ENCODE measurements around the gene RICTOR. TPM values are rescaled to one million over a fixed set of nuclear protein-coding genes. Genes with fewer than 3 reads are reported as not detected.
A peak's percentile ranks its signal among the peaks of the same experiment; 100 is the strongest.

The RICTOR gene
- total and polyA plus RNA-seq, 2 of the 4 experiments (the other 2 are of a cell fraction) = 4.1 to 35.7 TPM

- H3K36me3 ChIP-seq (ENCODE audit: control insufficient read depth, insufficient read depth, low read length) = no peaks in the 10 kb centered on the region
- H2AK9ac ChIP-seq (replicated peaks; ENCODE audit: low read depth, low read length, poor library complexity) = no peak overlapping the region
- 0 out of 3 replicates have a peak overlapping the region, but pooled peaks have one; percentile 52 for H2BK15ac ChIP-seq (ENCODE audit: low read depth, low read length)
- peaks cover 9% of the 10 kb centered on the region for H3K4me1 ChIP-seq (ENCODE audit: control insufficient read depth, insufficient read depth, low read length)
- BruUV-seq (replicated peaks) = no TSS peak
- H4K20me1 ChIP-seq (ENCODE audit: insufficient read depth, low read length) = no peaks in the 10 kb centered on the region
- H3K27me3 ChIP-seq (ENCODE audit: control insufficient read depth, insufficient read depth, low read length) = no peaks in the 10 kb centered on the region
- ATAC-seq (ENCODE audit: low read depth) = no peak
- H2BK5ac ChIP-seq (ENCODE audit: low read depth, low read length, poor library complexity, severe bottlenecking) = no peak overlapping the region
- dilution Hi-C loops (cut with HindIII; ENCODE audit: low sequenced_read_pairs, unreplicated experiment) = no loop called here
- H2BK120ac ChIP-seq (ENCODE audit: low read depth, low read length) = no peak overlapping the region
- H3K79me1 ChIP-seq (ENCODE audit: low read depth in 1 of 2, low read length in 2 of 2) = no peaks in the 10 kb centered on the region
- CTCF ChIA-PET = no interaction called here
- no peak overlapping the region for H3K23ac ChIP-seq (ENCODE audit: low read depth, low read length)
- no peak overlapping the region for H2BK20ac ChIP-seq (ENCODE audit: low read depth, low read length)
- POLR2A ChIA-PET (ENCODE audit: unreplicated experiment) = no interaction called here
- intact Hi-C loops (cut with micrococcal nuclease) = no loop called here
- H3K14ac ChIP-seq (replicated peaks; ENCODE audit: low read depth, low read length) = no peak overlapping the region
- in situ Hi-C loops (cut with MboI; ENCODE audit: low sequenced_read_pairs) = no loop called here
- no peak overlapping the region for H2AK5ac ChIP-seq (ENCODE audit: low read depth, low read length)
- peaks cover 10% of the 10 kb centered on the region; the same call in 1 of the 2 replicates for H3K9me1 ChIP-seq (ENCODE audit: insufficient read depth, low read length)
- no peak for DNase-seq
- H3K4me3 ChIP-seq (ENCODE audit: insufficient read depth, low read depth, low read length) = no peak overlapping the region
- no peak overlapping the region for H4K91ac ChIP-seq (ENCODE audit: insufficient read depth, low read depth, low read length)
- TF ChIP-seq CEBPB (IDR thresholded peaks at IDR 0.05; ENCODE audit: low read depth, low read length) = no peak
- no peak for TF ChIP-seq FOS (IDR thresholded peaks at IDR 0.05; ENCODE audit: low read depth, low read length)
- TF ChIP-seq, protein P1, sequence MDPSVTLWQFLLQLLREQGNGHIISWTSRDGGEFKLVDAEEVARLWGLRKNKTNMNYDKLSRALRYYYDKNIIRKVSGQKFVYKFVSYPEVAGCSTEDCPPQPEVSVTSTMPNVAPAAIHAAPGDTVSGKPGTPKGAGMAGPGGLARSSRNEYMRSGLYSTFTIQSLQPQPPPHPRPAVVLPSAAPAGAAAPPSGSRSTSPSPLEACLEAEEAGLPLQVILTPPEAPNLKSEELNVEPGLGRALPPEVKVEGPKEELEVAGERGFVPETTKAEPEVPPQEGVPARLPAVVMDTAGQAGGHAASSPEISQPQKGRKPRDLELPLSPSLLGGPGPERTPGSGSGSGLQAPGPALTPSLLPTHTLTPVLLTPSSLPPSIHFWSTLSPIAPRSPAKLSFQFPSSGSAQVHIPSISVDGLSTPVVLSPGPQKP (IDR thresholded peaks at IDR 0.05; ENCODE audit: borderline replicate concordance, low read depth, low read length) = no peak
- TF ChIP-seq POLR2A (IDR thresholded peaks at IDR 0.05; ENCODE audit: low read depth, low read length) = no peak
- TF ChIP-seq, protein P2, sequence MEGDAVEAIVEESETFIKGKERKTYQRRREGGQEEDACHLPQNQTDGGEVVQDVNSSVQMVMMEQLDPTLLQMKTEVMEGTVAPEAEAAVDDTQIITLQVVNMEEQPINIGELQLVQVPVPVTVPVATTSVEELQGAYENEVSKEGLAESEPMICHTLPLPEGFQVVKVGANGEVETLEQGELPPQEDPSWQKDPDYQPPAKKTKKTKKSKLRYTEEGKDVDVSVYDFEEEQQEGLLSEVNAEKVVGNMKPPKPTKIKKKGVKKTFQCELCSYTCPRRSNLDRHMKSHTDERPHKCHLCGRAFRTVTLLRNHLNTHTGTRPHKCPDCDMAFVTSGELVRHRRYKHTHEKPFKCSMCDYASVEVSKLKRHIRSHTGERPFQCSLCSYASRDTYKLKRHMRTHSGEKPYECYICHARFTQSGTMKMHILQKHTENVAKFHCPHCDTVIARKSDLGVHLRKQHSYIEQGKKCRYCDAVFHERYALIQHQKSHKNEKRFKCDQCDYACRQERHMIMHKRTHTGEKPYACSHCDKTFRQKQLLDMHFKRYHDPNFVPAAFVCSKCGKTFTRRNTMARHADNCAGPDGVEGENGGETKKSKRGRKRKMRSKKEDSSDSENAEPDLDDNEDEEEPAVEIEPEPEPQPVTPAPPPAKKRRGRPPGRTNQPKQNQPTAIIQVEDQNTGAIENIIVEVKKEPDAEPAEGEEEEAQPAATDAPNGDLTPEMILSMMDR (conservative IDR thresholded peaks at IDR 0.05; ENCODE audit: low read depth, low read length) = no peak
- no peak for TF ChIP-seq NFE2L2 (IDR thresholded peaks at IDR 0.05; ENCODE audit: low read depth, low read length)
- no peak for TF ChIP-seq BHLHE40 (IDR thresholded peaks at IDR 0.05; ENCODE audit: low read depth, low read length)
- TF ChIP-seq MAZ (IDR thresholded peaks at IDR 0.05; ENCODE audit: borderline replicate concordance, low read depth, low read length) = no peak
- no peak for TF ChIP-seq CHD1 (IDR thresholded peaks at IDR 0.05; ENCODE audit: low read depth, low read length)
- no peak for TF ChIP-seq MXI1 (IDR thresholded peaks at IDR 0.05; ENCODE audit: borderline replicate concordance, low read depth, low read length)
- no peak overlapping the region for H3K9ac ChIP-seq (ENCODE audit: low read depth, low read length)
- no peak overlapping the region for H3K4ac ChIP-seq (ENCODE audit: low read depth, low read length)
- H3K4me2 ChIP-seq (ENCODE audit: low read depth, low read length) = no peak overlapping the region
- no peak overlapping the region for H3K56ac ChIP-seq (ENCODE audit: extremely low read depth, insufficient read depth, low read length)
- H3K9me3 ChIP-seq (ENCODE audit: control insufficient read depth, insufficient read depth, low read length) = no peaks in the 10 kb centered on the region
- no peak overlapping the region for H4K8ac ChIP-seq (ENCODE audit: low read depth in 2 of 2, low read length in 2 of 2)
- no peak overlapping the region for H4K5ac ChIP-seq (ENCODE audit: low read depth, low read length)
- no peak overlapping the region for H2AFZ ChIP-seq (replicated peaks; ENCODE audit: low read length, poor library complexity)
- H3K27ac ChIP-seq (ENCODE audit: insufficient read depth, low read length) = no peak overlapping the region
- H3K18ac ChIP-seq (ENCODE audit: low read depth, low read length) = no peak overlapping the region
Measured at GRCh38 chr5:39107350-39107749, 33.2 kb upstream of the RICTOR start.
